Spleen (tissue), 7 donors: ENCODE data around the gene MCL1.
A peak's percentile ranks its signal among the peaks of the same experiment; 100 is the strongest.

Experiments used
- CTCF ChIP-seq, 11 experiments: fragments of 200-600 bp in 7 of 11; fragments of 450-650 bp in 4 of 11; sonication (generic) in 4 of 11; IDR thresholded peaks in 8 of 11; conservative IDR thresholded peaks in 3 of 11; 1 replicate in 7 of 11; 2 replicates in 4 of 11; pipeline versions ENCODE4 v1.4.0 to v1.8.0; 2016 to 2021; ENCODE audit warnings: antibody characterized with exemption in 11 of 11, inconsistent platforms in 4 of 11, mild to moderate bottlenecking in 1 of 11
- POLR2A ChIP-seq, 3 donors: fragments of 450-650 bp; IDR thresholded peaks; one replicate each; pipeline ENCODE4 v1.5.1; 2017; ENCODE audit warnings: antibody characterized with exemption in 3 of 3, mild to moderate bottlenecking in 1 of 3
- POLR2AphosphoS5 ChIP-seq, 3 donors: sonication (generic); formaldehyde crosslinking; IDR thresholded peaks; one replicate each; pipeline ENCODE4 v1.5.1; 2017; ENCODE audit warnings: antibody characterized with exemption in 3 of 3
- donor health status: DM: no; HTN: no; CAD: no; lungs with moderate emphysema.
- donor health status: DM: no; HTN: no; CAD: no.
- donor health status: DM: no; HTN: no; CAD: no.

GRCh38 chr1:150575518-150576366, 3.7 kb downstream of the MCL1 start:
- TF ChIP-seq CTCF (IDR thresholded peaks at IDR 0.05 in 8 of 11, conservative IDR thresholded peaks at IDR 0.05 in 3 of 11) = no peak
- peak in 1 of 3 donors; percentile 12 for TF ChIP-seq POLR2A (IDR thresholded peaks at IDR 0.05)
- TF ChIP-seq POLR2AphosphoS5 (IDR thresholded peaks at IDR 0.05) = peak in 1 of 3 donors; percentile 77
